Fibroblast of skin of right biceps (primary cell): Measurements from ENCODE around the gene RPS6KB2.
A peak's percentile ranks its signal among the peaks of the same experiment; 100 is the strongest.

ENCODE experiments used
- DNase-seq: peaks from one replicate; pipeline ENCODE4 v3.0.0-alpha.2; 2013

The RPS6KB2 gene

DNA sequence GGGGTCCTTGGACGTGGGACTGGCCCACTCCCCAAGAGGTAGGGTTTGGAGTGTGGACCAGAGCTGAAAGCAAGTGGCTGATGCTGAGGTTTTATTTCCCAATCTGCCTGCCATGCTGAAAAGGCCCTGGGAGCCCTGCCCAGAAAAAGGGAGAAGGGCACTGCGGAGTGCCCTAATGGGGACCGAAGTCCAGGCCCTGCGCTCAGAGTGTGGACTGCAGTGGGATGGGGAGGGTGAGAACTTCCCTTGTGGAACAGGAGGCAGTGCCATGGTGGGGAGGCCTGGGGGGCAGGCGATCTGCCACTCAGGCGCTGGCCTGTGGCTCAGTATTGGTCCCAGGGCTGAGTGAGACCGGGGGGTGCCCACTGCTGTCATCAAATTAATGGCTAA is 19.9 kb downstream of the RPS6KB2 start:
- DNase-seq, result no peak

DNA sequence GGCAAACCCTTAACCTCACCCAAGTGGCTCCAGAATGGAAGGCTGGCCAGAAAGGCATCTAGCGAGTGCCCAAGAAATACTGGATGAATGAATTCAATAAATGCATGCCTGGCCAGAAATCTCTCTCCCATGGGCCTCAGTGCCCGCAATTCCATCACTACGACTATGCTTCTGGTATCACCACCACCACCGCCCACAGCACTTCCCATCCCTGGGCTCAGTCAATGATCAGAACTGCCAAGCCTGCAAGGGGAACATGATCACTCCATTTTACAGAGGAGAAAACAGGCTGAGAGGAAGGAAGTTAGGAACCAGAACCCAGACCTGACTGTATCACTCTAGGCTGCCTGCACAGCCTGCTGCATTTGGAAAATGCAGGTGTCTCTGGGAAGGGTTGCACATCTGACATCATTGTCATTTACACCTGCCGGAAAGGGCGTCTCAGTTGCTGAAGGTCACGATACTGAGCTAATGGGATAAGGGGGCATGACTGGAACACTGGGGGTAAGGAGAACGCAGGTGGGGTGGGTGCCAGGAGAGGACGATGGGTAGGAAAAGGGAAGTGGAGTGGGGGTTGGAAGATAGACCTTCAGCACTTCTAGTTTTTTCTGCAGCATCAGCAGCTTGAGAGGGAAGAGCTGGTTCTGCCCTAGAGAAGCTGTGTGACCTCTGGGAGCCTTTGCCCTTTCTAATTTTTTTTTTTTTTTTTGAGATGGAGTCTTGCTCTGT is 21.0 kb downstream of the RPS6KB2 start:
- no peak for DNase-seq

DNA sequence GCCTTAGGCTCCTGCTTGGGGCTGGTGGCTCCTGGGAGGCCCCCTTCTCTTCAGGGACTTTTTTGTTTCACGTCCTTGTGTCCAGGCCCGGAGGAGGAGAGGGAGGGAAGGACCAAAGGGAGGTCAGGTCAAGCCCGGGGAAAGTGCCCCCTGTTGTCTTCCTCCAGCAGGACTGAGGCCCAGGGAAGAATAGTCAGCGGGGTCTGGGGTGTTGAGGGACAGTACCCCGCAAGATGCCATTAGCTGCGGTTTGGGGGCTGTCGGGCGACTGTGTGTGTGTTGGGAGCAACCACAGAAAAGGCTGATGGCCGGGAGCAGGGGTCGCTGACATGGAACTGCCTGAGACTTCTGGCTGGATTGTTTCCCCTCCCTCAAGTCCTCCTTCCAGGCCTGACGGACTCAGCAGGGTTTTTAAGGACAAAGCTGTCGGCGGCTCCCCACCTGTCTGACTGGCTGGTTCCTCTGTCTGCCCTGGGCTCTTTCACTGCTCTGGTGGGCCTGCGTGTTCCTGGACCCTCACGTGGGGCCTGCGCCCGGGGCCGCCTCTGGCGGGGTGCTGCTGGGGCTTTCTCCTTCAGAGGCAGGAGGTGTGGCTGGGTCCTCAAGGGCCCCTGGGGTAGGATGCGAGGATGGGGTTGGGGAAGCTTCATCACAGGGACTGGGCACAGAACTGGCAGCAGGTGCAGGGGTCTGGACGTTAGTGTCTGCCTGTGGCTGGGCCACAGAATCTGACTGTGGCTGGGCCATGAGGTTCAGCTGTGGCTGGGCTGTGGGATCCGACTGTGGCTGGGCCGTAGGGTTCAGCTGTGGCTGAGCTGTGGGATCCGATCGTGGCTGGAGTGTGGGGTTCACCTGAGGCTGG is 22.7 kb downstream of the RPS6KB2 start:
- DNase-seq, result no peak

DNA sequence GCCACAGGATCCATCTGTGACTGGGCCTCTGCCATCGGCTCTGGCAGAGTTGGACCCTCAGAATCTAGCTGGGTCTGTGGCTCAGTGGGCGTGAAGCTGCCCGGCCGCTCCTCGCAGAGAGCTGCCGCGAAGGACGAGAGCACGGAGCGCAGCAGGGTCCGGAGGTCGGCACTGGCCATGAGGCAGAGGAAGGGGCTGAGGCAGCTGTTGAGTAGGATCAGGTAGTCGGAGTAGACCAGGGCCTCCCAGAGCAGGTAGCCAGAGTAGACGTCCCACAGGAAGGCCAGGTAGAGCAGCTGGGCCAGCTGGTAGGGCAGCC is 23.3 kb downstream of the RPS6KB2 start:
- no peak for DNase-seq

DNA sequence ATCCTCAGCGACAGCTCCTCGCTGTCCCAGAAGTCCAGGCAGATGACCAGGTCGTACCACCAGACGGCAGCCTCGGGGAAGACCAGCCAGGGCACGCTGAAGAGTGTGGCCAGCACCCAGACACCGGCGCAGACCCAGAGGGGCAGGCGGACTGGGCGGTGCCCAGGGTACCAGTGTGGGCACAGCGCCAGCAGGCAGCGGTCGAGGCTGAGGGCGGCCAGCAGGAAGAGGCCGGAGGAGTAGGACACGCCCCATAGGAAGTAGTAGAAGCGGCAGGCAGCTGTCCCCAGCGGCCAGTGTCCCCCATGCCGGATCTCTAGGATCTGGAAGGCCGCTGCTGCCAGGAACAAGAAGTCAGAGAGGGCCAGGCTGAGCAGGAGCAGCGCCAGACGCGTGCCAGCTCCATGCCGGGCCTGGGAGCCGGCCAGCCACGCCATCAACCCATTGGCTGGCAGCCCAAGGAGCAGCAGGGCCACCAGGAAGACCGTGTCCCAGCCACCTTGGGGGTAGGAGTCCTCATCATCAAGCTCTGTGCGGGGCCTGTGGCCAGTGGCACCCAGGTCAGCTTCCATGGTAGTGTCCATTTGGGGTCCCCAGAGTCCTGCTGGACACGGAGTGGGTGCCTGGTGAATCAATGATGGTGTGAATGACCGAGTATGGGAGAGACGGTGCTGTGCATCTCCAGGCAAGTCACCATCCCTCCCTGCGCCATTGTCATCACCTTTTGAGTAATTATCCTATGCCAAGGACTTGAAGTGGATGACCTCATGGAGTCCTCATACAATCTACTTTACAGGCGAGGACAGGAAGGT is 24.1 kb downstream of the RPS6KB2 start, which contains the start of gene GPR152:
GPR152 (minus strand) TSS at position 589 of the 812 bp plus-strand sequence; CDS start at position 584, 5 bp downstream.
- no peak for DNase-seq

DNA sequence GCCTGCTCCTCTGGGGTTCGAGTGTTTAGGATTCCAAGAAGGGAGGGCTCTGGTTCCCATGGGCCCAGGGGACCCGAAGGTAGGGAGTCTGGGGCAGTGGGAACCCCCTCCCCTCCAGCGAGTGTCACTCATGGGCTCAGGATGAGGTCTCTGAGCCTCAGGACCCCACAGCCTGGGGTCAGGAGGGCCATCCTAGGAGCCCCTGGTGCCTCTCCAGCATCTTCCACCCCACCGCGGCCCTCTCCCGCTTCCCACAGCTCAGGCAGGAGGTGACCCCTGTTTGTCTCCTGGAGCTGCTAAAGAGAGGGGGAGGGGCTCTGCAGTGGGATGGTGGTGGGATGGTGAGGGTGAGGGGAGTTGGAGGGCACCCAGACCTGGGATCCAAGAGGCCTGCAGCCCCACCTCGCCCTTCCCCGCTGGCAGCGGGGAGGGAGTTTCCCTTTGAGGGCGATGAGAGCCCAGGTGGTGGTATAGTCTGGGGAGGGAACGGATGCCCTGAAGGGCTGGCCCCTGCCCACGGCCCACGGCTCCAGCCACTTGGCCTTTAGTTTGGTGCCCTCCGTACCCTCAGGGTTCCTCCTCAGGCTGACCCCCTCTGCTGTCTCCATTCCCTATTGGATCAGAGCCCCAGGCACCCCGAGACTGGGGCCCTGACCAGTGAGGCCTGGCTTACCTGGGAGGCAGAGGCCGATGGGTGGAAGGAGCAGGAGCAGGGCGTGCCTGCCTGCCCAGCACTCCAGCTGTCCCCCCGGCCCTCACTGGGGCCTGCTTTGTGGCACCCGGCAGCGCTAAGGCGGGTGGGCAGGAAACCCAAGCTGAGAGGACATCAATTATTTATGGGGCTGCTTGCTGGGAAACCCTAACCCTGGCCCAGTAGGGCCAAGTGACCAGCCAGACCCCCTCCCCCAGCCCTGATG is 25.8 kb downstream of the RPS6KB2 start:
- no peak for DNase-seq

DNA sequence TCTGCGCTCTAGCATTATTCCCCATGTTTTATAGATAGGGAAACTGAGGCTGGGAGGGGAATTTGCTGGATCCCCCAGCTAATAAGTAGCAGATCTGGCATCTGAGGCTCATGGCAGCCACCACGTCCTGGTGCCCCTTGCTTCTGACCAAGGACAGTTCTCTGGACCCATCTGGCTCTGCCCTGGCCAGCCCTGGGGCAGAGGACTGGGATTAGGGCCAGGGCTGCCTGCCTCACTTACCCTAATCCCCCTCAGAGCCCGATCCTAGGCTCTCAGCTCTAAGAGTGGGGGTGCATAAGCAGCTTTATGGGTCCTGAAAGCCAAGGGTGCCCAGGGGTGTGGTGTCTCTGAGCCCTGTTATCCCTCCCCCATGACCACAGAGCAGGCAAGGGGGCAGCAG is 26.8 kb downstream of the RPS6KB2 start, which contains the start of gene CABP4:
CABP4 (plus strand) TSS at position 301 of the 400 bp plus-strand sequence; CDS start at position 371, 70 bp downstream.
- DNase-seq, result no peak

DNA sequence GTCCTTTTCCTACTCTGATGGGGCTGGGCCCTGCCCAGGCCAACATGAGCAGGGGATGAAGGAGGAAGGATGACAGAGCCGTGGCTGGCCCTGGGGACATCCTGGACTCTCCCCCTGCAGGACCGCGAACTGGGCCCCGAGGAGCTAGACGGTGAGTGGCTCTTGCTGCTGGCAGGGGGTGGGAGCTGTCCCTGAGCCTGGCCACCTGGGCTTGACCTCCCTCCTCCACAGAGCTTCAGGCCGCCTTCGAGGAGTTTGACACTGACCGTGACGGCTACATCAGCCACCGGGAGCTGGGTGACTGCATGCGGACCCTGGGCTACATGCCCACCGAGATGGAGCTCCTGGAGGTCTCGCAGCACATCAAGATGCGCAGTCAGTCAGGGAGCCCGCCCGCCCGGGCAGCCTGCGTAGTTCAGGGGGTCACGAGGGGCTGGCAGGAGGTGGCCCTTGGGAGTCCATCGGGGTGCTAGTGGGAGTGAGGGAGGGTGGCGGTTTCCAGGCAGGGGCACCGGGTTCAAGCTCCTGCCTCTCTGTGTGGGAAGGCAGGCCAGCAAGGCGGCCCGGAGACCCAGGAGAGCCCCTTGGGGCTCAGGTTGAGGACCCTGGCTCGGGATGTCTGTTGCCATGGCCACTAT is 27.9 kb downstream of the RPS6KB2 start:
- no peak for DNase-seq

DNA sequence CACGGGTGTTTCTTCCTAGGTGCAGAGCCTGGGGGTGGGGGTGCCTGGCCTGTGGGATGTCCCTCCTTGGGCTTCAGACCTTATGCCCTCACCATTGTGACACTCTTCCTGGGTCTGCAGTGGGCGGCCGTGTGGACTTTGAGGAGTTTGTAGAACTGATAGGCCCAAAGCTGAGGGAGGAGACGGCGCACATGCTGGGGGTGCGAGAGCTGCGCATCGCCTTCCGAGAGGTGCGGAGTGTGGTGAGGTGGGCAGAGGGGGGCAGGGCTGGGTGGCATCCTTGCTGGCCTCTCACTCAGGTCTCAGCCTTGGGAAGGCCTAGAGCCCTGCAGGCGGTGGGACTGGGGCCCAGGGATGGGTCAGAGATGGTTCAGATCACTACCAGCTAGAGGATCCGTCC is 29.2 kb downstream of the RPS6KB2 start:
- DNase-seq, result no peak

DNA sequence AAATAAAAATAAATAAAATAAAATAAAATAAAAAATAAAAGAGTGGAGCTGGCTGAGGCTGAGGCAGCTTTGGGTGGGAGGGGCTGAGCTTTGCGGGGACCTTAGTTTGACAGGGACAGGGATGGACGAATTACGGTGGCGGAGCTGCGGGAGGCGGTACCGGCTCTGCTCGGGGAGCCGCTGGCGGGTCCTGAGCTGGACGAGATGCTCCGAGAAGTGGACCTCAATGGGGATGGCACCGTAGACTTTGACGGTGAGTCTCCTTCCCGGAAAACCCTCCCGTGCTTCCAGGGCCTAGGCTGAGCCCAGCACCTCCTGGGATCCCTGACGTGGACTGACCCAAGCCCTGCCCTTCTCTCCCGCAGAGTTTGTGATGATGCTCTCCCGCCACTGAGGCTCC is 30.0 kb downstream of the RPS6KB2 start:
- DNase-seq, result no peak

DNA sequence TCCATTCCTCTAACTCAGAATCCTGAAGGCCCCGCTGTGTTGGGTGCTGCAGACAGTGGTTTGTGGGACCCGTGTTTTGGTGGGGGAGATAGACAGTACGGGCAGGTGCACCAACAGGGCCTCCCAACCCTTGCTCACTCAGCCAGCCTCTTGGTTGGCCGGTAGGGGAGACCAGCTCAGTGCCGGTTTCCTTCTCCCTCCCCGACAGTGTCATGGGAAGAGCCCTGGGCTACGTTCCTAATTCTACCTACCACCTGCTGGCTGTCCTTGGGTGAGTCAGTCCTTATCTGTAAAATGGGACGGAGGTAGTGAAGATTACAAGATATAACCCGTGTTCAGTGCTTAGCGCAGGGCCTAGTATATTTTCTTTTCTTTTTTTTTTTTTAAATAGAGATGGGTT is 34.9 kb downstream of the RPS6KB2 start:
- DNase-seq, result no peak

DNA sequence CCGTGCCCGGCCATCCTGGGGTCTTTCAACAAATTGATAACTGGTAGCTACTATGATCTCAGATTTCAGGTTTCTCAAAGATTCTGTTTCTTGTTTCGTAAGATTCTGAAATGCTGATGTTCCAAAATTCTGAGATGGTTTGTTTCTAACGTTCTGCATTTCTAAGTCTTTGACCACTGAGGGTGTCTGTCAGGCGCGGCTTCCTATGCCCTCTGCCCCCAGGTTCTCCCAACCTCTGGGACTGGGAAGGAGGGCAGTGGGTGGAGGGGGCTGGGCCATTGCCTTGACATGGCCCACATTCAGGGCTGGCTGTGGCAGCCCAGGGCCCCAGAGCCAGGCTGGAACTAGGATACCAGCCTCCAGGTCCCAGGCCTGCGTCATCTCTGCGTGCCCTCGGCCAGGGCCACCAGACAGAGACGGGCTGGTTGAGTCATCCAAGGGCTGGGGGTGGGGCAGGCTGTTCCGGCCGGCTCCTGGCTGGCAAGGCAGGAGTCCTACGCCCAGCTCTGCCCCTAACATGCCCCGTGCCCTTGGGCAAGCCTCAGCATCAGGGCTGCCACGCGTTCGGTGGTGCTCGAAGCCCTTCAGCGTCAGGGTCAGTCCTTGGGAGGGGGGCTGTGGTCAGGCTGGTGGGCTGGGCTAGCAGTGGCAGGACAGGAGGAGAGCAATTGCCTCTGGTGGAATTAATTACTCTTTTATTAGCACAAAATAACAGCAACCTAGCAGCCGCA is 35.6 kb downstream of the RPS6KB2 start:
- no peak for DNase-seq

DNA sequence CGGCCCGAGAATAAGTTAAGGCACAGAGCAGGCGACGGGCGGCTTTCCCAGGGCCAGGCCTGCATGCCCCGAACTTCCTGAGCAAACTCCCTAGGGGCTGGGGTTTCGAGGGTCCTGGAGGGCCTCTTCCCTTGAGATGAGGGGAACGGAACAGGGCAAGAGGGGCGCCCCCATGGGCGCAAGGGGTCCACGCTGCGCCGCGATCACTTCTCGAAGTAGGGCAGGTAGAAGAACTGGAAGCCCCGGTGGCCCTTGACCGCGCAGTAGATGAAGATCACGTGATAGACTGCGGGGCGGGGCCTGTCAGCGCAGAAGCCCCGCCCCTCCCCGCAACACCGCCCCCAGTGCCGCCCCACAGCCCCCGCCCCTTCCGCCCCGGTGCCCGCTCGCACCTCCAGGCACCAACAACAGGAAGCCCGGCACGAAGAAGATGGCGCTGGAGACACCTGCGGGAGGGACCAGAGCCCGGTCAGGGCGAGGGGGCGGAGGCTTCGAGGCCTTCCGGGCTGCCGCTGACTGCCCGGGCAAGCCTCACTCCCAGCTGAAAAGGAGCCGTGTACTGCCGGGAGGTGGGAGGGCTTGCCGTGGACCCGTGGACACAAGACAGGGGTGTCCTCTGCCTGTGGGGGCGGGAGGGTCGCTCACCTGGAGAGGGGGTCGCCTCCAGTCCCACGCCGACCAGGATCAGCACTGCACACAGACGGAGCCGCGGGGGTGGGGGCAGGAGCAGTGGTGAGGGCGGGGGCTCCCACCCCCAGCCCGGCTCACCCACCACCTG is 36.3 kb downstream of the RPS6KB2 start:
- peak; percentile 73 for DNase-seq

DNA sequence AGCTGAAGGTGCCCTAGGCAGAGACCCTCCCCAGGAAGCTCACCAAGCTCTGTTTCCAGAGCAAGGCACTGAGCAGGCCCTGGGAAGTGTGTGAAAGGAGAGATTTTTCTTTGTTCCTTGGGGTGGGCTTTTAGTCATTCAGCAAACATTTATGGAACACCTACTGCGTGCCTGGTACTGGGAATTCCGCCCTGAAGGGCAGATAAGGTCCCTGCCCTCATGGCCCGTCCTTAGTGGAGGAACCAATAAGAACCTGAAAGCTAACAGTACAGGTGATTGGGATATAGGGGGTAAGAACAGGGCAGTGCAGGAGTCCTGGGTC is 36.9 kb downstream of the RPS6KB2 start:
- DNase-seq, result no peak

DNA sequence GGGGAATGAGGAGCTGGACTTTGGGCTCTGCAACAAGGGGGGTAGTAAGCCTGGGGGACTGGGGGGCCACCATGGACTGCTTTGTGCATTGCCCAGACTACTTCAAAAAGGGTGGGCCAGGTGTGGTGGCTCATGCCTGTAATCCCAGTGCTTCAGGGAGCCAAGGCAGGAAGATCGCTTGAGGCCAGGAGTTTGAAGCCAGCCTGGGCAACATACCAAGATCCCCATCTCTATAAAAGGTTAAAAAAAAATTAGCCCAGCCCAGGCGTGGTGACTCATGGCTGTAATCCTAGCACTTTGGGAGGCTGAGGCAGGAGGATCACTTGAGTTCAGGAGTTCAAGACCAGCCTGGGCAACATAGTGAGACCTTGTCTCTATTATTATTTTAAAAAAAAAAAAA is 37.2 kb downstream of the RPS6KB2 start:
- peak; percentile 33 for DNase-seq

DNA sequence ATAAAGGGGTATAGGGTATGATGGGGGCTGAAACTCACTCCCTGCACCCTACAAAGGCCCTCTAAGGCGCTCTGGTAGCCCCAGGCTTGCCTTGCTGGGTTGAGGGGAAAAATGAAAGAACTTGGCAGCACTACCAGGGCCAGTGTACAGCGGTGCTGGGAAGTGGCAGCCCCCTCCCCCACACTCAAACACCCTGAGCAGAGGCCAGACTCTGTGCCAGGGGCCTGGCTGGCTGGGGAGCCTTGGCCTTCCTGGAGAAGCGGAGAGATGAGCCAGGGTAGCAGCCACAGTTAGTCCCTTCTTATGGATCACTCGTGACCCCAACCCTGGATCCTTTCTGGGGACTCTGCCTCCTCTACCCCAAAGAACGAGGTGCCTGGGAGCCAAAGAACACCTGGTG is 38.1 kb downstream of the RPS6KB2 start:
- DNase-seq, result no peak

DNA sequence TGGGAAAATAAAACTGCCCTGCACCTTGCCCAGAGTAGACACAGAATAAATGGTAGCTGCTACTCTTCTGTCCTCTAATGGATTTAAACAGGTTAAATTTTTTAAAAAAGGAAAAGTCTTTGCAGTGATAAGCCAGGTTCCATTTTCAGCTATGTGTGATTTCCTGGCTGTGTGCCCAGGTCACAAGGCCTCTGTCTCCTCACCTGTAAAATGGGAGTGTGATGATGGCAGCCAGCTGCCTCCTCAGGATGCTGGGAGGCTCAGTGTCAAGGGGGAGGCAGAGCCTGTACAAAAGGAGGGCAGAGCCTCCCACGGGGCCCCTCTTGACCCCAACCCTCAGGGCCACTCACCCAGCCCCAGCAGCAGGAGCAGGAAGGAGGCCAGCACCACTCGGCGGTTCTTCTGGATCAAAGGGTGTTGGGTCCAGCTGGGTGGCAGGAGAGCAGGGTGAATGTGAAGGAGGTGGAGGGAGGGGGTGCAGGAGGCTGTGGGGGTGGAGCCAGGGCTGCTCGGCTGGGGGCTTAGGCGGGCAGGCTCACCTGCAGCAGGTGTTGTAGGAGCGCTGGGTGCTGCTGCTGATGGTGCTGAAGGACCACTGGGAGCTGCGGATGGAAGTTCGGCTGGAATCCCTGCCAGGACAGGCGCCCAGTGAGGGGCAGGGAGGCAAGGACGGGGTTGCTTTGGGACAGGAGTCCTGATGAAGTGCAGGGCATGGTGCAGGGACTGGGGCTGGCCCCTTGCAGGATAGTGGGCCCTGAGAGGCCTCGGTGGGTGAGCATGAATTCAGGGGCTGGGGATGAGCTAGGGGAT is 38.9 kb downstream of the RPS6KB2 start:
- DNase-seq, result no peak

DNA sequence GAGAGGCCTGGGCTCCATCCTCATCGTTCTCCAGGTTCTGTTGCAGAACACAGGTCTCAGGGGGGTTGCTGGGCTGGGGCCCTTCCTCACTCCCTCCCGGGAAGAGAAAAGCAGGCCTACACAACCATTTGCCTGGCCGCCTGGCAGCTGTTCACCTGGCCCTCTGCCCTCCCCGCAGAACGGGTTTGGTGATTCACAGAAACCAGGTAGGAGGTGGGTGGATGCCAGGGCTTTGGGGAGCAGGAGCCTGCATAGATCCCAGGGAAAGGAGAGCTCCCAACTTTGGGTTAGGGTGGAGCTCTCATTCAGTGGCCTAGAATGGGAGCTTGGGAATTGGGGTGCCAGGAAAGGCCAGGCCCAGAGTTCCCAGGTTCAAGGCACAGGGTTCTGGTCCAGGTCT is 39.8 kb downstream of the RPS6KB2 start:
- DNase-seq, result no peak

DNA sequence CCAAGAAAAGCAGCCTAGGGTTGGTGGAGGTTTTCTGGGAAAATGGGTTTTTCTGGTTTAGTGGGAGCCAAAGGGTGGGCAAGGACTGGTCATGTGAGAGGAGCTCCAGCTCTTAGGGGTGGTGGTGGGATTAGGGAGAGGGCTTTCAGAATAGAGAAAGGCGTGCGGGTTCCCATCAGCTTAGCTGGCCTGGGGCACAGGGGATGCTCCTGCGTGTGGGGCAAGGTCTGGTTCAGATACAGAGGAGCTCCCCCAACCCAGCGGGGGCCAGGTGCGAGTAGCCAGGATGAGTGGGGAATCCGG is 40.1 kb downstream of the RPS6KB2 start:
- no peak for DNase-seq
